BE2C (cell line): ENCODE results near the gene CBLN2.

Experiments used
- DNase-seq: peaks from one replicate; pipeline ENCODE4 v3.0.0-alpha.2; 2020
- H3K27me3 ChIP-seq: fragments of 250-450 bp; sonication (Bioruptor Pico); 2 replicates; pipeline ENCODE4 v1.5.1; 2020; ENCODE audit warnings: mild to moderate bottlenecking
- H3K36me3 ChIP-seq: fragments of 250-450 bp; sonication (Bioruptor Pico); 2 replicates; pipeline ENCODE4 v1.5.1; 2020; ENCODE audit warnings: mild to moderate bottlenecking
- H3K4me1 ChIP-seq: fragments of 250-450 bp; sonication (Bioruptor Pico); 2 replicates; pipeline ENCODE4 v1.5.1; 2020
- H3K4me3 ChIP-seq: 2 replicates; pipeline ENCODE4 v1.5.1; 2011; ENCODE audit warnings: low read depth, low read length
- H3K9me3 ChIP-seq: fragments of 250-450 bp; sonication (Bioruptor Pico); 2 replicates; pipeline ENCODE4 v1.5.1; 2020
- TF ChIP-seq, protein P1 (sequence below): IDR thresholded peaks from 2 replicates; pipeline ENCODE4 v1.5.1; 2012; ENCODE audit warnings: mild to moderate bottlenecking, low read depth, low read length

The CBLN2 gene

DNA sequence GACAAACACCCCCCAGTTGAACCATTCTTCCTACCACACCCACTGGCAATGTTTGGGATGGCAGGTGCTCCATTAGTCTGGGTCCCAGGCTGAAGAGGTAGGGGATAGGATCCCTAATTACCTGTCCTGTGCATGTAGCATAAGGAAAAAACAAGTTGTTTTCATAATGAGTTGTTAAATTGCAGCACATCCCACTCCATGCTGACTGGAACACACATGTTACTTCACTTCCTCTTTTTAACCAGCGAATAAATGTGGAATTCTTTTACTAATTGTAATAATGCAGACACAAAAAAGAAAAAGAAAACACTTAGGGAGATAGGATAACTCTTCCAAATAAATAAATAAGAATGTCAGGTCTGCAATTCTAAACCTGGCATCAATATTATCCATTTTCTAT lies 11.8 kb upstream of the CBLN2 start:
- Histone ChIP-seq H3K27me3 (no peaks in the 10 kb centered on the region), H3K4me3 (no peak overlapping the region), H3K36me3 (no peaks in the 10 kb centered on the region), H3K9me3 (no peaks in the 10 kb centered on the region), H3K4me1 (no peaks in the 10 kb centered on the region)
- TF ChIP-seq, protein P1, sequence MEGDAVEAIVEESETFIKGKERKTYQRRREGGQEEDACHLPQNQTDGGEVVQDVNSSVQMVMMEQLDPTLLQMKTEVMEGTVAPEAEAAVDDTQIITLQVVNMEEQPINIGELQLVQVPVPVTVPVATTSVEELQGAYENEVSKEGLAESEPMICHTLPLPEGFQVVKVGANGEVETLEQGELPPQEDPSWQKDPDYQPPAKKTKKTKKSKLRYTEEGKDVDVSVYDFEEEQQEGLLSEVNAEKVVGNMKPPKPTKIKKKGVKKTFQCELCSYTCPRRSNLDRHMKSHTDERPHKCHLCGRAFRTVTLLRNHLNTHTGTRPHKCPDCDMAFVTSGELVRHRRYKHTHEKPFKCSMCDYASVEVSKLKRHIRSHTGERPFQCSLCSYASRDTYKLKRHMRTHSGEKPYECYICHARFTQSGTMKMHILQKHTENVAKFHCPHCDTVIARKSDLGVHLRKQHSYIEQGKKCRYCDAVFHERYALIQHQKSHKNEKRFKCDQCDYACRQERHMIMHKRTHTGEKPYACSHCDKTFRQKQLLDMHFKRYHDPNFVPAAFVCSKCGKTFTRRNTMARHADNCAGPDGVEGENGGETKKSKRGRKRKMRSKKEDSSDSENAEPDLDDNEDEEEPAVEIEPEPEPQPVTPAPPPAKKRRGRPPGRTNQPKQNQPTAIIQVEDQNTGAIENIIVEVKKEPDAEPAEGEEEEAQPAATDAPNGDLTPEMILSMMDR = no peak
- no peak for DNase-seq

DNA sequence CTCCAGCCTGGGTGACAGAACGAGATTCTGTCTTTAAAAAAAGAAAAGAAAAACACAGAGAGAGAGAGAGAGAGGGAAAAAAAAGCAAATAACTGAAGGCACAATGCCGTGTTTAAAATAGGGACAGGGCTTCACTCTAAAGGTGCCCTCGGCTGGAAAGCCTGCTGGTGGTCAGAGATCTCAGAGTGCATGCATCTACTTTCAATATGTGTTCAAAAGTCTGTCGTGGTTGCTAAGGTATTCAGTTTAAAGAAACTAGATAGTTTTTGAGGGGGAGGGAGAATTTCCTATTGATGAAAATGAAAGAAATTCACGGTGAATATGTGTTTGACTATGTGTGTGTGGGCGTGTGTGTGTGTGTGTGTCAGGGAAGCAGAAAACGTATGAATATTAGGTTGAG lies 11.0 kb upstream of the CBLN2 start:
- no peaks in the 10 kb centered on the region for H3K36me3 ChIP-seq
- no peaks in the 10 kb centered on the region for H3K9me3 ChIP-seq
- no peak for DNase-seq
- H3K4me3 ChIP-seq = no peak overlapping the region
- H3K4me1 ChIP-seq = no peaks in the 10 kb centered on the region
- TF ChIP-seq, protein P1 = no peak
- H3K27me3 ChIP-seq = no peaks in the 10 kb centered on the region

DNA sequence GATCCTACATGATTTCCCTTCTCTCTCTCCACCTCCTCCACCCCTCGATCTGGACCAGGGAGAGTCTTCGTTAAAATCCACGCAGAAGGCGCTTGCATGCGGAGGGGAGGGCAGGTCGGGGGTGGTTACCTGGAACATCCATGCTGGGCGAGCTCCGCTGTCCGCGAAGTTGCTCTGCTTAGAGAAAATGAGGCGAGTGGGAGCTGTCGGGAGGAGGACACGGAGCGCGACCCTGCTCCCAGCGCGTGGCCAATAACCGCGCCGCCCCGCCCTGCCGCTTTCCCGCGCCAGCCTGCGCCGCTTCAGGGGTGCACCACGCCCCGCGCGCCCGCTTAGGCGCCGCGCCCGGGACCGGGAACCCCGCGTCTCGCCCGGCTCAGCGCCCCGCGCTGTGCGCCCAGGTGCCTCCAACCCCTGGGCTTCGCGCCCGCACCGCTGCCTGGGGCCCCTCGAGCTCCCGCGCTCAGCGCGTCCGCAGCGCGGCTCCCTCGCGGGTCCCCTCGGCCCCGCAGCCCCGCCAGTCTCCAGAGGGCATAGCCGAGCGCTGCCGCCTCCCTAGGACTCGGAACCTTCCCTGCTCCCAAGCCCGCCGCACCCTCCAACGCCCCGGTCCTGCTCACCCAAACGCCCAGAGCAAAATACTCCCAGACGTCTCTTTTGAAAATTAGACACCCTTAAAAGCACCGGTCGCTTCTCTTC lies 636 bp downstream of the CBLN2 start:
- Histone ChIP-seq H3K4me3 (peak overlapping the region; percentile 51), H3K9me3 (no peaks in the 10 kb centered on the region), H3K4me1 (no peaks in the 10 kb centered on the region), H3K27me3 (peaks cover 27% of the 10 kb centered on the region), H3K36me3 (no peaks in the 10 kb centered on the region)
- peak; percentile 18 for DNase-seq
- TF ChIP-seq, protein P1 = no peak

DNA sequence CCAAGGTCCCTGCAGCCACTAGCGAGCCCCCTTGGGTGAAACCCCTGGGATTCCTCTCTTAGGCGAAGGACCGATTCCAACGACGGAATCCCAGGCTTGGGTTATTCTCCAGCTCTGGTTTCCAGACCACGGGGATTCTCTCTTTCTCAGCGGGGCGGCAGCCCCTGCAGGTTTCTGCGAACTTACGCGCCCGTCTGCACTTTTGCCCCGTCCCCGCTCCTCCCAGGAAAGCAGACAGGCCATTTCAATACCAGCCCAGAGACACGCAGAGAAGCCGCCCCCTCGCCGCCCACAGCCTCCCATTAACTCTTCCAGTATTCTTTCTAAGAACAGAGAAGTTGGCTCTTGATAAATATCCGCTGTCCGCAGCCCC lies 1.2 kb downstream of the CBLN2 start:
- Histone ChIP-seq H3K36me3 (no peaks in the 10 kb centered on the region), H3K4me3 (peak overlapping the region; percentile 38), H3K4me1 (no peaks in the 10 kb centered on the region), H3K27me3 (peaks cover 27% of the 10 kb centered on the region), H3K9me3 (no peaks in the 10 kb centered on the region)
- TF ChIP-seq, protein P1 = no peak
- peak; percentile 9 for DNase-seq

DNA sequence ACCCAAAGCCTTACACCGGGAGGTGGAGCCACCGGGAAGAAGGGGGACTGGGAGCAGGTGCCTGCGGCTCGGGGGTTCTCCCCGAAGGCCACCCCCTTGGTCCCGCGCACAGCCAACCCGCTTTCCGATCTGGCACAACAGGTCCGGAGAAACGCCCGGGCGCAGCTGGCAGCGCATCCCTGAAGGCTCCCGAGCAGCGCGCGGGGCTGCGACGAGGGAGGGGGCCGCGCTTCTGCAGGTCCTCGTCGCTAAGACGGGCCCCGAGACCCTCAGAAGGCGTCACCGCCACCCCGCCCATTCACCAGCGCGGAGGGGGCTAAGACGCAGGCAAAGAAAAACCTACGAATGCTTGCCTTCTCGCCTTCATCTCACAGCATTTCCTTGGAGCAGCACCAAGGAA lies 1.8 kb downstream of the CBLN2 start:
- Histone ChIP-seq H3K4me3 (peak overlapping the region; percentile 35), H3K9me3 (no peaks in the 10 kb centered on the region), H3K27me3 (peaks cover 27% of the 10 kb centered on the region), H3K36me3 (no peaks in the 10 kb centered on the region), H3K4me1 (no peaks in the 10 kb centered on the region)
- peak; percentile 8 for DNase-seq
- TF ChIP-seq, protein P1 = no peak

DNA sequence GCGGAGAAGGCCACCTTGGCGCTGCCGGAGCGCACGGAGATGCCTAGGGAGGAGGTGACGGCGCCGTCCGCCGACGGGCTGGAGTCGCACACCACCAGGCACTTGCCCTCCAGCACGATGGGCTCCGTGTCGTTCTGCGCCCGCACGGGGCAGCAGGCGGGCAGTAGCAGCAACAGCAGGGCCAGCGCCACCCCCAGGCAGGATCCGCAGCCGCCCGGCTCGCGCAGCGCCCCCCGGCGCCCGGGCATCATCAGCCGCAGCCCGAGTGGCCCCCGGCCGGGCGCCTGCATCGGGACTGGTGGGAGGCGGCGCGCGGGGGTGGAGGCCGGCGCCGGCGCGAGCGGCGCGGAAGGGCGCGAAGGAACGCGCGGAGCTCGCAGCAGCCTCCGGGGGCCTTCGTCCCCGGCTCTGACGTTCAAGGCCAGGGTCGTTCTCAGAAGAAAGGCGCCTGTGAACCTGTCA lies 2.2 kb downstream of the CBLN2 start:
- no peaks in the 10 kb centered on the region for H3K9me3 ChIP-seq
- no peaks in the 10 kb centered on the region for H3K4me1 ChIP-seq
- TF ChIP-seq, protein P1 = no peak
- peaks cover 27% of the 10 kb centered on the region for H3K27me3 ChIP-seq
- DNase-seq = peak; percentile 29
- H3K36me3 ChIP-seq = no peaks in the 10 kb centered on the region
- H3K4me3 ChIP-seq = peak overlapping the region; percentile 35
